Trophoblast cell (in vitro differentiated cells and primary cell): Measurements from ENCODE around the gene MRPL30.
"Not testable (repeated sequence)": the region's sequence is repeated elsewhere in the genome, so short reads cannot be mapped to it uniquely, and the experiment has no call there.

Source experiments
- DNase-seq, 2 donors: peaks; one replicate each; pipeline ENCODE4 v3.0.0-alpha.2; 2016
- H2AFZ ChIP-seq: 2 replicates; pipeline ENCODE4 v1.6.1; 2013; ENCODE audit warnings: low read length, moderate library complexity, mild to moderate bottlenecking; ENCODE audit not compliant: insufficient read depth, poor library complexity
- H2AK5ac ChIP-seq: 2 replicates; pipeline ENCODE4 v1.6.1; 2013; ENCODE audit warnings: mild to moderate bottlenecking, low read length
- H2BK120ac ChIP-seq: 2 replicates; pipeline ENCODE4 v1.6.1; 2013; ENCODE audit warnings: low read length, mild to moderate bottlenecking, moderate library complexity; ENCODE audit not compliant: insufficient read depth, poor library complexity
- H2BK12ac ChIP-seq: 2 replicates; pipeline ENCODE4 v1.6.1; 2013; ENCODE audit warnings: mild to moderate bottlenecking, low read length, moderate library complexity
- H2BK5ac ChIP-seq: 2 replicates; pipeline ENCODE4 v1.6.1; 2013; ENCODE audit warnings: low read length, low read depth, moderate library complexity, mild to moderate bottlenecking; ENCODE audit not compliant: poor library complexity
- H3K14ac ChIP-seq: 2 replicates; pipeline ENCODE4 v1.6.1; 2013; ENCODE audit warnings: mild to moderate bottlenecking, low read length
- H3K18ac ChIP-seq: 2 replicates; pipeline ENCODE4 v1.6.1; 2013; ENCODE audit warnings: mild to moderate bottlenecking, low read length
- H3K23ac ChIP-seq: 2 replicates; pipeline ENCODE4 v1.6.1; 2013; ENCODE audit warnings: low read length
- H3K27ac ChIP-seq: 2 replicates; pipeline ENCODE4 v1.5.1; 2013; ENCODE audit warnings: low read depth, mild to moderate bottlenecking, inconsistent platforms, low read length, moderate library complexity
- H3K27me3 ChIP-seq: 2 replicates; pipeline ENCODE4 v1.6.1; 2013; ENCODE audit warnings: inconsistent platforms, mild to moderate bottlenecking, low read length, moderate library complexity; ENCODE audit not compliant: insufficient read depth
- H3K36me3 ChIP-seq, 2 experiments: 1 replicate in 1 of 2; 2 replicates in 1 of 2; pipeline ENCODE4 v1.6.1; 2013; ENCODE audit warnings: low read length in 2 of 2, mild to moderate bottlenecking in 2 of 2, moderate library complexity in 1 of 2; ENCODE audit not compliant: insufficient read depth in 2 of 2, control insufficient read depth in 1 of 2
- H3K4ac ChIP-seq: 2 replicates; pipeline ENCODE4 v1.6.1; 2013; ENCODE audit warnings: low read depth, mild to moderate bottlenecking, low read length, moderate library complexity
- H3K4me1 ChIP-seq, 2 experiments: 1 replicate in 1 of 2; 2 replicates in 1 of 2; pipeline ENCODE4 v1.6.1; 2013; ENCODE audit warnings: low read length in 2 of 2, mild to moderate bottlenecking in 2 of 2, moderate library complexity in 1 of 2; ENCODE audit not compliant: insufficient read depth in 2 of 2, control insufficient read depth in 1 of 2
- H3K4me2 ChIP-seq: 2 replicates; pipeline ENCODE4 v1.6.1; 2013; ENCODE audit warnings: inconsistent platforms, mild to moderate bottlenecking, low read length, moderate library complexity
- H3K4me3 ChIP-seq: 2 replicates; pipeline ENCODE4 v1.5.1; 2013; ENCODE audit warnings: mild to moderate bottlenecking, low read depth, low read length, inconsistent platforms
- H3K79me1 ChIP-seq: one replicate; pipeline ENCODE4 v1.6.1; 2013; ENCODE audit warnings: low read length
- H3K79me2 ChIP-seq: 2 replicates; pipeline ENCODE4 v1.6.1; 2013; ENCODE audit warnings: low read length, mild to moderate bottlenecking; ENCODE audit not compliant: control insufficient read depth, insufficient read depth, poor library complexity
- H3K9ac ChIP-seq: 2 replicates; pipeline ENCODE4 v1.6.1; 2013; ENCODE audit warnings: mild to moderate bottlenecking, low read length
- H3K9me3 ChIP-seq: 2 replicates; pipeline ENCODE4 v1.6.1; 2013; ENCODE audit warnings: low read depth, mild to moderate bottlenecking, control low read depth, inconsistent platforms, low read length; ENCODE audit not compliant: insufficient read depth
- H4K12ac ChIP-seq: 2 replicates; pipeline ENCODE4 v1.6.1; 2013; ENCODE audit warnings: low read depth, mild to moderate bottlenecking, low read length, moderate library complexity
- H4K8ac ChIP-seq: 2 replicates; pipeline ENCODE4 v1.6.1; 2013; ENCODE audit warnings: low read depth, mild to moderate bottlenecking, low read length, moderate library complexity
- H4K91ac ChIP-seq: one replicate; pipeline ENCODE4 v1.6.1; 2013; ENCODE audit warnings: low read depth, mild to moderate bottlenecking, low read length, moderate library complexity
- WGBS: extraction: QIAGEN DNeasy Blood & Tissue Kit; methylation state at CpG from one replicate; pipeline ENCODE4 v1.1.7; 2013; ENCODE audit warnings: missing lambda C conversion rate; ENCODE audit not compliant: insufficient read length, insufficient coverage; ENCODE audit errors: extremely low coverage; 5-methylcytosine and 5-hydroxymethylcytosine counted together

MRPL30 gene

GRCh38 chr2:99188357-99188756, 7.4 kb downstream of the MRPL30 start:
- Histone ChIP-seq H3K9me3 (no peaks in the 10 kb centered on the region), H2BK120ac (no peak overlapping the region), H3K14ac (no peak overlapping the region), H3K23ac (no peak overlapping the region), H3K36me3 (peaks cover 0 to 5% of the 10 kb centered on the region in 2 experiments), H3K4ac (no peak overlapping the region), H3K27ac (no peak overlapping the region), H3K79me2 (no peaks in the 10 kb centered on the region), H2AFZ (no peak overlapping the region), H2BK5ac (no peak overlapping the region), H3K9ac (no peak overlapping the region), H3K79me1 (no peaks in the 10 kb centered on the region), H3K27me3 (no peaks in the 10 kb centered on the region), H4K12ac (no peak overlapping the region), H2AK5ac (no peak overlapping the region), H3K18ac (no peak overlapping the region), H3K4me2 (no peak overlapping the region), H4K91ac (no peak overlapping the region), H2BK12ac (no peak overlapping the region), H3K4me1 (peaks cover 0 to 4% of the 10 kb centered on the region in 2 experiments), H3K4me3 (no peak overlapping the region), H4K8ac (no peak overlapping the region)
- no peak for DNase-seq
- WGBS, result no CpG with 5 or more reads among the region's 3 CpGs

- Histone ChIP-seq H3K4me3 (no peak overlapping the region), H4K8ac (no peak overlapping the region), H3K27me3 (no peaks in the 10 kb centered on the region), H3K23ac (no peak overlapping the region), H3K18ac (no peak overlapping the region), H3K4ac (no peak overlapping the region), H2AK5ac (no peak overlapping the region), H3K9ac (no peak overlapping the region), H3K79me2 (no peaks in the 10 kb centered on the region), H3K4me1 (no peaks in the 10 kb centered on the region), H2BK5ac (no peak overlapping the region), H3K27ac (no peak overlapping the region), H3K4me2 (no peak overlapping the region), H2BK12ac (no peak overlapping the region), H2BK120ac (no peak overlapping the region), H3K14ac (no peak overlapping the region), H4K91ac (no peak overlapping the region), H3K36me3 (peaks cover 3 to 7% of the 10 kb centered on the region in 2 experiments), H4K12ac (no peak overlapping the region), H3K9me3 (no peaks in the 10 kb centered on the region), H2AFZ (no peak overlapping the region), H3K79me1 (no peaks in the 10 kb centered on the region)
- WGBS, result no CpG with 5 or more reads among the region's 1 CpG
- DNase-seq, result no peak
Observed at GRCh38 chr2:99190548-99190947, 9.6 kb downstream of the MRPL30 start.

- H3K79me2 ChIP-seq, H2AK5ac ChIP-seq, H3K14ac ChIP-seq, H3K4ac ChIP-seq, H2BK120ac ChIP-seq, H2AFZ ChIP-seq, H4K12ac ChIP-seq, H3K27me3 ChIP-seq, H2BK5ac ChIP-seq, H3K23ac ChIP-seq, H3K9ac ChIP-seq, H3K4me3 ChIP-seq, H4K91ac ChIP-seq, H2BK12ac ChIP-seq, H4K8ac ChIP-seq, H3K4me1 ChIP-seq, DNase-seq, H3K27ac ChIP-seq, H3K79me1 ChIP-seq, H3K9me3 ChIP-seq, H3K18ac ChIP-seq, H3K4me2 ChIP-seq: not testable (repeated sequence)
- H3K36me3 ChIP-seq, result peaks cover 10 to 14% of the 10 kb centered on the region in 2 experiments
- WGBS, result no CpG with 5 or more reads among the region's 4 CpGs
Observed at GRCh38 chr2:99192364-99192763, 11.4 kb downstream of the MRPL30 start.

GRCh38 chr2:99198103-99198841, 17.3 kb downstream of the MRPL30 start:
- H3K36me3 ChIP-seq, result peaks cover 9 to 13% of the 10 kb centered on the region in 2 experiments
- peak overlapping the region; percentile 72 for H3K27ac ChIP-seq
- H3K4me3 ChIP-seq, result no peak overlapping the region
- H4K91ac ChIP-seq, result no peak overlapping the region
- peak in 1 of 2 donors; percentile 23 for DNase-seq
- no peaks in the 10 kb centered on the region for H3K9me3 ChIP-seq
- no peaks in the 10 kb centered on the region for H3K27me3 ChIP-seq
- no peak overlapping the region for H3K23ac ChIP-seq
- no peak overlapping the region for H3K18ac ChIP-seq
- no peak overlapping the region for H4K12ac ChIP-seq
- no peak overlapping the region for H2BK5ac ChIP-seq
- no peak overlapping the region for H3K4ac ChIP-seq
- H3K14ac ChIP-seq, result no peak overlapping the region
- no peak overlapping the region for H2AK5ac ChIP-seq
- H2BK120ac ChIP-seq, result no peak overlapping the region
- H3K4me2 ChIP-seq, result peak overlapping the region; percentile 53
- no peak overlapping the region for H4K8ac ChIP-seq
- H3K79me1 ChIP-seq, result peaks cover 5% of the 10 kb centered on the region
- WGBS, result no CpG with 5 or more reads among the region's 6 CpGs
- no peak overlapping the region for H3K9ac ChIP-seq
- no peaks in the 10 kb centered on the region for H3K79me2 ChIP-seq
- H3K4me1 ChIP-seq, result peaks cover 10 to 12% of the 10 kb centered on the region in 2 experiments
- no peak overlapping the region for H2AFZ ChIP-seq
- H2BK12ac ChIP-seq, result no peak overlapping the region
